Hematopoietic multipotent progenitor cell treated with erythropoietin and hydrocortisone succinate and interleukin-3 and kit ligand, for 8 days (in vitro differentiated cells): Measurements from ENCODE around the gene RFTN1.

Experiments used
- DNase-seq: peaks from one replicate; pipeline ENCODE4 v3.0.0-alpha.2; 2015

RFTN1 gene

GRCh38 chr3:16297997-16298885, 215.3 kb downstream of the RFTN1 start:
- DNase-seq = no peak

- DNase-seq = no peak
Observed at GRCh38 chr3:16295298-16295890, 218.1 kb downstream of the RFTN1 start.

- no peak for DNase-seq
Observed at GRCh38 chr3:16294844-16295243, 218.7 kb downstream of the RFTN1 start.

GRCh38 chr3:16290827-16291196, 222.7 kb downstream of the RFTN1 start:
- peak; percentile 77 for DNase-seq

- DNase-seq = peak; percentile 78
Observed at GRCh38 chr3:16290007-16290826, 223.3 kb downstream of the RFTN1 start.

- DNase-seq = peak; percentile 74
Observed at GRCh38 chr3:16289144-16289889, 224.2 kb downstream of the RFTN1 start.

- DNase-seq = peak; percentile 39
Observed at GRCh38 chr3:16288664-16289063, 224.8 kb downstream of the RFTN1 start.

GRCh38 chr3:16286751-16287543, 226.6 kb downstream of the RFTN1 start:
- DNase-seq = peak; percentile 84

- DNase-seq = no peak
Observed at GRCh38 chr3:16286161-16286560, 227.3 kb downstream of the RFTN1 start.

GRCh38 chr3:16284633-16285032, 228.9 kb downstream of the RFTN1 start:
- DNase-seq = no peak

GRCh38 chr3:16280671-16281070, 232.8 kb downstream of the RFTN1 start:
- DNase-seq = no peak

GRCh38 chr3:16279010-16279801, 234.3 kb downstream of the RFTN1 start:
- DNase-seq = no peak

- no peak for DNase-seq
Observed at GRCh38 chr3:16277471-16277870, 236.0 kb downstream of the RFTN1 start.

- no peak for DNase-seq
Observed at GRCh38 chr3:16273867-16274266, 239.6 kb downstream of the RFTN1 start.

GRCh38 chr3:16272588-16272987, 240.9 kb downstream of the RFTN1 start:
- DNase-seq = no peak

- no peak for DNase-seq
Observed at GRCh38 chr3:16270855-16271254, 242.6 kb downstream of the RFTN1 start.

- DNase-seq = no peak
Observed at GRCh38 chr3:16266714-16267113, 246.8 kb downstream of the RFTN1 start.
